Measurements from ENCODE around the gene LIN28A. TPM values are rescaled to one million over a fixed set of nuclear protein-coding genes. Genes with fewer than 3 reads are reported as not detected.
A peak's percentile ranks its signal among the peaks of the same experiment; 100 is the strongest.

The LIN28A gene
- total RNA-seq, 1 donor from 2014 or later, result 107 TPM

GRCh38 chr1:26387447-26387846 lies 23.2 kb upstream of the LIN28A start:
- no peak for DNase-seq (ENCODE audit: low spot score)
- H3K36me3 Mint-ChIP-seq (ENCODE audit: low read depth, unreplicated experiment), result no peaks in the 10 kb centered on the region
- no peaks in the 10 kb centered on the region for H3K27me3 Mint-ChIP-seq (ENCODE audit: unreplicated experiment)
- no peak overlapping the region for H3K27ac Mint-ChIP-seq (ENCODE audit: unreplicated experiment)
- no peak overlapping the region for H3K4me3 Mint-ChIP-seq (ENCODE audit: unreplicated experiment)
- H3K9me3 Mint-ChIP-seq (ENCODE audit: unreplicated experiment), result no peaks in the 10 kb centered on the region
- no peak for TF ChIP-seq CTCF (IDR thresholded peaks at IDR 0.05; ENCODE audit: unreplicated experiment)
- H3K4me1 Mint-ChIP-seq (ENCODE audit: unreplicated experiment), result no peaks in the 10 kb centered on the region

- no peak for TF ChIP-seq CTCF (IDR thresholded peaks at IDR 0.05; ENCODE audit: unreplicated experiment)
- Mint-ChIP-seq H3K36me3 (ENCODE audit: low read depth, unreplicated experiment) (no peaks in the 10 kb centered on the region), H3K4me1 (ENCODE audit: unreplicated experiment) (no peaks in the 10 kb centered on the region), H3K27me3 (ENCODE audit: unreplicated experiment) (no peaks in the 10 kb centered on the region), H3K9me3 (ENCODE audit: unreplicated experiment) (no peaks in the 10 kb centered on the region), H3K4me3 (ENCODE audit: unreplicated experiment) (no peak overlapping the region), H3K27ac (ENCODE audit: unreplicated experiment) (no peak overlapping the region)
- DNase-seq (ENCODE audit: low spot score), result no peak
Measured at GRCh38 chr1:26388791-26389445, 21.7 kb upstream of the LIN28A start.

GRCh38 chr1:26389604-26390247 lies 20.9 kb upstream of the LIN28A start:
- Mint-ChIP-seq H3K4me3 (ENCODE audit: unreplicated experiment) (no peak overlapping the region), H3K4me1 (ENCODE audit: unreplicated experiment) (no peaks in the 10 kb centered on the region), H3K36me3 (ENCODE audit: low read depth, unreplicated experiment) (no peaks in the 10 kb centered on the region), H3K27ac (ENCODE audit: unreplicated experiment) (no peak overlapping the region), H3K27me3 (ENCODE audit: unreplicated experiment) (peaks cover 2% of the 10 kb centered on the region), H3K9me3 (ENCODE audit: unreplicated experiment) (no peaks in the 10 kb centered on the region)
- DNase-seq (ENCODE audit: low spot score), result no peak
- TF ChIP-seq CTCF (IDR thresholded peaks at IDR 0.05; ENCODE audit: unreplicated experiment), result no peak

- H3K36me3 Mint-ChIP-seq (ENCODE audit: low read depth, unreplicated experiment), result no peaks in the 10 kb centered on the region
- no peak overlapping the region for H3K27ac Mint-ChIP-seq (ENCODE audit: unreplicated experiment)
- DNase-seq (ENCODE audit: low spot score), result peak; percentile 49
- no peaks in the 10 kb centered on the region for H3K4me1 Mint-ChIP-seq (ENCODE audit: unreplicated experiment)
- H3K4me3 Mint-ChIP-seq (ENCODE audit: unreplicated experiment), result no peak overlapping the region
- TF ChIP-seq CTCF (IDR thresholded peaks at IDR 0.05; ENCODE audit: unreplicated experiment), result peak; percentile 26
- no peaks in the 10 kb centered on the region for H3K9me3 Mint-ChIP-seq (ENCODE audit: unreplicated experiment)
- H3K27me3 Mint-ChIP-seq (ENCODE audit: unreplicated experiment), result peaks cover 2% of the 10 kb centered on the region
Measured at GRCh38 chr1:26391450-26391849, 19.2 kb upstream of the LIN28A start.

- no peak overlapping the region for H3K27ac Mint-ChIP-seq (ENCODE audit: unreplicated experiment)
- no peaks in the 10 kb centered on the region for H3K9me3 Mint-ChIP-seq (ENCODE audit: unreplicated experiment)
- no peaks in the 10 kb centered on the region for H3K4me1 Mint-ChIP-seq (ENCODE audit: unreplicated experiment)
- no peak for DNase-seq (ENCODE audit: low spot score)
- no peak for TF ChIP-seq CTCF (IDR thresholded peaks at IDR 0.05; ENCODE audit: unreplicated experiment)
- no peak overlapping the region for H3K4me3 Mint-ChIP-seq (ENCODE audit: unreplicated experiment)
- H3K36me3 Mint-ChIP-seq (ENCODE audit: low read depth, unreplicated experiment), result no peaks in the 10 kb centered on the region
- H3K27me3 Mint-ChIP-seq (ENCODE audit: unreplicated experiment), result peaks cover 2% of the 10 kb centered on the region
Measured at GRCh38 chr1:26395754-26396153, 14.9 kb upstream of the LIN28A start.

All from endothelial cell (in vitro differentiated cells).